ENCODE results near the gene SHB. TPM values are rescaled to one million over a fixed set of nuclear protein-coding genes. Genes with fewer than 3 reads are reported as not detected.
A peak's percentile ranks its signal among the peaks of the same experiment; 100 is the strongest.

The SHB gene
- total and polyA plus RNA-seq, 2 donors (not counting 3 experiments of a cell fraction or from before 2014, with no cell fraction given), result 13.4 to 24.9 TPM

DNA sequence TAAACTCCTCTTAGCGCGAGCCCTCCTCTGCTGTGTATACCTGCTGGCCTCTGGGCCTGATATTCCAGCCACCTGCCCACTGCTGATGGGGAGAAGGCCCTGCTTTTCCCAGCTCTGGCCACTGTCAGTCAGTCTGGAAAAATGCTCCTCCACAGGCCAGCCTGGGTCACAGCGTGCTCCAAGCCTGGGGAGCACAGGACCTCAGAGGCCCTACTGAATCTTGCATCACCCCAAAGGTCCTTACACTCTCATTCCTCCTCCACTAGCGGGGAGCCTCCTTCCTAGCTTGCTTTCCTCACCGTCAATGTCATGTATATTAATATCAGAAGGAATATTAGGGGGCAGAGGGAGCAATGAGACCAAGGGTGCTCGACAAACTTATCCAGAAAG is 73.7 kb downstream of the SHB start:
- Histone ChIP-seq H2AFZ (ENCODE audit: low read depth, low read length) (no peak overlapping the region), H3K27ac (ENCODE audit: insufficient read depth, low read depth, low read length) (no peak overlapping the region), H3K9ac (replicated peaks; ENCODE audit: extremely low read depth, insufficient read depth, low read length) (no peak overlapping the region), H3K27me3 (ENCODE audit: control insufficient read depth in 2 of 2, insufficient read depth in 2 of 2, low read length in 2 of 2) (no peaks in the 10 kb centered on the region), H4K20me1 (replicated peaks; ENCODE audit: control insufficient read depth, extremely low read depth, insufficient read depth, low read length) (no peaks in the 10 kb centered on the region), H3K36me3 (ENCODE audit: control insufficient read depth in 2 of 2, extremely low read depth in 1 of 2, insufficient read depth in 2 of 2, low read length in 2 of 2) (peaks cover 0 to 3% of the 10 kb centered on the region in 2 experiments), H3K9me3 (replicated peaks; ENCODE audit: control insufficient read depth, insufficient read depth, low read length) (no peaks in the 10 kb centered on the region), H3K4me3 (replicated peaks in 1 of 3; ENCODE audit: insufficient read depth in 1 of 3, low read depth in 1 of 3, low read length in 3 of 3) (no peak overlapping the region), H3K9me1 (replicated peaks; ENCODE audit: control insufficient read depth, extremely low read depth, insufficient read depth, low read length) (no peaks in the 10 kb centered on the region), H3K4me1 (ENCODE audit: control insufficient read depth, extremely low read depth, insufficient read depth, low read length) (peaks cover 9% of the 10 kb centered on the region), H3K4me2 (ENCODE audit: insufficient read depth, low read length) (no peak overlapping the region), H3K79me2 (ENCODE audit: control insufficient read depth, insufficient read depth, low read length) (peaks cover 15% of the 10 kb centered on the region)
- no peak for DNase-seq (ENCODE audit: low read depth, low spot score)
- intact Hi-C loops (cut with micrococcal nuclease), result no loop called here
- dilution Hi-C loops (cut with MboI; ENCODE audit: extremely low pct_ligation_motif_present, low sequenced_read_pairs), result no loop called here
- FAIRE-seq, result no peak
- ChIA-PET POLR2A (no interaction called here), CTCF (interaction anchor here (1.3 to 3.6 kb wide), 5 partner anchors 13 to 82 kb away, joined by 3 to 9 read pairs (median 4); no protein-coding TSS in a partner anchor)
- no peak for TF ChIP-seq POLR2A (IDR thresholded peaks at IDR 0.05; ENCODE audit: low read depth, low read length)
- no TSS peak for BruUV-seq (replicated peaks)

- FAIRE-seq, result peak; percentile 37
- DNase-seq (ENCODE audit: low read depth, low spot score), result peak; percentile 27
- ChIA-PET POLR2A (interaction anchor here (0.6 kb wide), 1 partner anchor 366 kb away, joined by 7 read pairs; no protein-coding TSS in a partner anchor), CTCF (interaction anchor here (1.3 to 3.6 kb wide), 4 partner anchors 20 to 81 kb away, joined by 3 to 9 read pairs (median 4); no protein-coding TSS in a partner anchor)
- Histone ChIP-seq H4K20me1 (replicated peaks; ENCODE audit: control insufficient read depth, extremely low read depth, insufficient read depth, low read length) (no peaks in the 10 kb centered on the region), H2AFZ (ENCODE audit: low read depth, low read length) (no peak overlapping the region), H3K27ac (ENCODE audit: insufficient read depth, low read depth, low read length) (no peak overlapping the region), H3K27me3 (ENCODE audit: control insufficient read depth in 2 of 2, insufficient read depth in 2 of 2, low read length in 2 of 2) (no peaks in the 10 kb centered on the region), H3K79me2 (ENCODE audit: control insufficient read depth, insufficient read depth, low read length) (peaks cover 15% of the 10 kb centered on the region), H3K36me3 (ENCODE audit: control insufficient read depth in 2 of 2, extremely low read depth in 1 of 2, insufficient read depth in 2 of 2, low read length in 2 of 2) (peaks cover 0 to 3% of the 10 kb centered on the region in 2 experiments), H3K9me3 (replicated peaks; ENCODE audit: control insufficient read depth, insufficient read depth, low read length) (no peaks in the 10 kb centered on the region), H3K9ac (replicated peaks; ENCODE audit: extremely low read depth, insufficient read depth, low read length) (no peak overlapping the region), H3K4me1 (ENCODE audit: control insufficient read depth, extremely low read depth, insufficient read depth, low read length) (peaks cover 9% of the 10 kb centered on the region), H3K9me1 (replicated peaks; ENCODE audit: control insufficient read depth, extremely low read depth, insufficient read depth, low read length) (no peaks in the 10 kb centered on the region), H3K4me3 (replicated peaks in 1 of 3; ENCODE audit: insufficient read depth in 1 of 3, low read depth in 1 of 3, low read length in 3 of 3) (no peak overlapping the region), H3K4me2 (ENCODE audit: insufficient read depth, low read length) (no peak overlapping the region)
- TF ChIP-seq POLR2AphosphoS5 (IDR thresholded peaks at IDR 0.05; ENCODE audit: insufficient read depth, low read depth, low read length), result no peak
- no peak for TF ChIP-seq JUN (IDR thresholded peaks at IDR 0.05; ENCODE audit: borderline replicate concordance, insufficient read depth, insufficient read length, low read depth)
- TF ChIP-seq GATA2 (IDR thresholded peaks at IDR 0.05; ENCODE audit: insufficient read depth, insufficient read length, low read depth, low read length), result no peak
- dilution Hi-C loops (cut with MboI; ENCODE audit: extremely low pct_ligation_motif_present, low sequenced_read_pairs) (no loop called here), intact Hi-C loops (cut with micrococcal nuclease) (no loop called here)
- no TSS peak for BruUV-seq (replicated peaks)
Observed at GRCh38 chr9:37994639-37995347, 74.2 kb downstream of the SHB start.

All from endothelial cell of umbilical vein (primary cell).